Stomach smooth muscle (tissue), 2 donors: ENCODE measurements around the gene ZNF14.
"Not testable (repeated sequence)": the region's sequence is repeated elsewhere in the genome, so short reads cannot be mapped to it uniquely, and the experiment has no call there.

Source experiments
- H3K27ac ChIP-seq: one replicate; pipeline ENCODE4 v1.7.0; 2013; ENCODE audit warnings: mild to moderate bottlenecking, low read length, inconsistent platforms
- H3K27me3 ChIP-seq, 2 donors: one replicate each; pipeline ENCODE4 v1.7.0; 2013; ENCODE audit warnings: low read length in 2 of 2; ENCODE audit not compliant: insufficient read depth in 2 of 2, control insufficient read depth in 1 of 2
- H3K36me3 ChIP-seq, 2 donors: one replicate each; pipeline ENCODE4 v1.7.0; 2013; ENCODE audit warnings: low read length in 2 of 2; ENCODE audit not compliant: control insufficient read depth in 2 of 2, insufficient read depth in 2 of 2
- H3K4me1 ChIP-seq: one replicate; pipeline ENCODE4 v1.7.0; 2013; ENCODE audit warnings: low read length; ENCODE audit not compliant: control insufficient read depth, insufficient read depth
- H3K4me3 ChIP-seq, 2 donors: one replicate each; pipeline ENCODE4 v1.7.0; 2013; ENCODE audit warnings: low read length in 2 of 2
- H3K9ac ChIP-seq, 2 donors: one replicate each; pipeline ENCODE4 v1.7.0; 2013; ENCODE audit warnings: low read length in 2 of 2, mild to moderate bottlenecking in 1 of 2
- H3K9me3 ChIP-seq, 2 donors: one replicate each; pipeline ENCODE4 v1.7.0; 2013; ENCODE audit warnings: low read length in 2 of 2; ENCODE audit not compliant: control insufficient read depth in 2 of 2
- donor health status: healthy.
- donor health status: Pancreatic carcinoma.

Gene ZNF14

DNA sequence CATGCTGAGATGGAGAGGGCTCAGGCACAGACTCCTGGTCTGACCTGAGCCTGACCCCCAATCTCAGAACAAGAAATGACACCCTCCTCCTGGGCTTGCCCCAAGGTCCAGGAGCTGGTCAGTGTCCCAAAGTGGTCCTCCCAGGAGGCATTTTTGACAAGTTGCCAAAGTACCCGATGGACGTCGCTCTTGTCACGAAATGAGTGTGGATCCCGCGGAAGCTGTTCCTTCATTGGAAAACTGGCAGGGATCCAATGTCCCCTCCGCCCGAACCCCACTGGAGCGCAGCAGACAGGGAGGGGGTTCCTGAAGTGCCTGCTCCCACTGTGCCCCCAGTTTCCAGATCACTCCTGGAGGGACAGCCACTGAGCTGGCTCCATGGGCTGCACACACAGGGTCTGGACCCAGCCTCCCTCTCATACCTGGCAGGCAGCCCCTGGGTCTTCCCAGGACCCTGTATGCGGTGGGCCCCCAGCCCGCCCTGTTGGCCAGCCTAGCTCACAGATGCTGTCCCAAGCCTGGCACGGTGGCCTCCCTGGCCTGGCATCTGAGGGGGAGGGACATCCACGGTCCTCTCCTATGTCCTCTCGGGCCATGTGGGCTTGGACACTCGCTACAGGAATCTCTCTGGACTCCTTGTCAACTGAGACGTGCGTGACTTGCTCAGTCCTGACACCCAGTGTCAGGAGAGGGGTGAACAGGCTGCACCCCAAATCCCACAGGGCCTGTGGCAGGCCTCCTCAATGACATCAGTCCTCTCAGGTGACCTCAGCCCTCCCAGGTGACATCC is 12.8 kb upstream of the ZNF14 start:
- Histone ChIP-seq H3K4me3 (no peak overlapping the region), H3K9me3 (no peaks in the 10 kb centered on the region), H3K9ac (no peak overlapping the region), H3K4me1 (no peaks in the 10 kb centered on the region), H3K27me3 (peaks cover 2% of the 10 kb centered on the region in 2 donors), H3K36me3 (no peaks in the 10 kb centered on the region), H3K27ac (no peak overlapping the region)

DNA sequence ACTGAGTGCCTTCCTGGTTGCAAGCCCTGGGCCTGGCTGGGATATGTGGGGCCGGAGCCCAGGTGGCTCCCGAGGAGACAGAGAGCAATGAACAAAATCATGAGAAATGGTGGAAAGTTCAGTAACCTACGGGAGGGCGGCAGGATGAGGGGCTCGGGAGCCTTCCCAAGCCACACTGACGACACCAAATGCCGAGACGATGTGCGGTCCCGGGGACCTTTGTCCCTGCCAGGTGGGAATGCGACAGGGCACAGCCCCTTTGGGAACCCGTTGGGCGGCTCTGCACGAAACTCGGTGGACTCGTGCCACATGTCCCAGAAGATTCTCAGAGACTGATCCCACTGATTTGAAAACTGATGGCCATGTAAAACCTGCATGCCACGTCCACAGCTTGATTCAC is 11.7 kb upstream of the ZNF14 start:
- Histone ChIP-seq H3K9me3 (no peaks in the 10 kb centered on the region), H3K36me3 (no peaks in the 10 kb centered on the region), H3K27me3 (peaks cover 2% of the 10 kb centered on the region in 2 donors)

DNA sequence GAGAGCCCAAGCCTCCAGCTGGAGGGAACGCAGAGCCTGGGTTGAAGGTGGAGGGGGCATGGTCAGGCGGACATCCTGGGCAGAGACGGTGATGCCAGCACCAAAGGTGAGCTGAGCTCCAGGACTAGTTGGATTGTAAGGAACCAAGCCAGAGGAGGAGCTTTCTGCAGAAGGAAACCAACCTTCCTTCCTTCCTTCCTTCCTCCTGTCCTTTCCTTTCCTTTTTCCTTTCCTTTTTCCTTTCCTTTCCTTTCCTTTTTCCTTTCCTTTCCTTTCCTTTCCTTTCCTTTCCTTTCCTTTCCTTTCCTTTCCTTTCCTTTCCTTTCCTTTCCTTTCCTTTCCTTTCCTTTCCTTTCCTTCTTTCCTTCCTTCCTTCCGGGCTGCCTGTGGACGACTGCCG is 11.0 kb upstream of the ZNF14 start:
- not testable (repeated sequence) for H3K27ac ChIP-seq, H3K4me3 ChIP-seq, H3K27me3 ChIP-seq, H3K9ac ChIP-seq, H3K9me3 ChIP-seq, H3K4me1 ChIP-seq, H3K36me3 ChIP-seq

More for the DNA sequence above, 11.7 kb upstream of the ZNF14 start:
- Histone ChIP-seq H3K4me3 (no peak overlapping the region), H3K4me1 (no peaks in the 10 kb centered on the region), H3K27ac (no peak overlapping the region), H3K9ac (no peak overlapping the region)

DNA sequence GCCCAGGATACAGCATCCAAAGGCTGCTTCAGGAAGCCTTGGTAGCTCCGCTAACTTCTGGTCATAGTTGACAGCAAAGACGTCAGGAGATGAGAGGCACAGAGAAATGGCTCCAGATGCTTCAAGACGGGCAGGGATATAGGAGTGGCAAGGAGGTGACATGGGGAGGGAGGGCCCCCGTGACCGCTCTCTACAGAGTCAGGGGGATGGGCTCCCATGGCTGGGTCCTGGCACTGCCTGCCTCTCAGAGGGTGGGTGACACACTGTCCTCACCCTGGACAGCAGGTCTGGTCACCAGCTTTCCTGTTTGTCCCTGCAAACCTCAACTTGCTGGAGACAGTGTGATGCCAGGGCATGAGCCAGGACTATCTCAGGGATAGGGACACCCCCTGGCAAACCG is 10.3 kb upstream of the ZNF14 start:
- Histone ChIP-seq H3K27ac (no peak overlapping the region), H3K4me3 (no peak overlapping the region), H3K9ac (no peak overlapping the region), H3K4me1 (no peaks in the 10 kb centered on the region), H3K27me3 (peaks cover 2% of the 10 kb centered on the region in 2 donors), H3K36me3 (no peaks in the 10 kb centered on the region), H3K9me3 (no peaks in the 10 kb centered on the region)

DNA sequence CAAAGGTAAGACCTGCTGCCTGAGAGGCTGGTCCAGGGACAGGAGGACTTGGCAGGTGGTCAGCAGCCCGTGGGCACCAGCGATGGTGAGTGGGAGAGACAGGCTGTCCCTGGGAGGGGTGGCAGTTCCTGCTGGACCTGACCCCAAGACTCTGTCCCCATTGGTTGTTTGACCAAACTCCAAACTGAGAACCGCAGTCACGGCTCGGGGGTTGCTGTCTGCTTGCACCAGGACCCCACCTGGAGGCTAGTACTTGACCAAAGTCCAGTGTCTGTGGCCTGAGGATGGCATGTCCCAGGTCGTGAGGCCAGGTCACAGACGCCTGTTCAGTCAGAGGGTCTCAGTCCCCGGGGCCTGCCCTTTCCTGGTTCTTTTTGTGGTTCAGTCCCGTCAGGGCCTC is 9.9 kb upstream of the ZNF14 start:
- H3K9me3 ChIP-seq: no peaks in the 10 kb centered on the region
- H3K36me3 ChIP-seq: no peaks in the 10 kb centered on the region
- H3K27me3 ChIP-seq: peaks cover 0 to 2% of the 10 kb centered on the region in 2 donors
- no peak overlapping the region for H3K9ac ChIP-seq
- no peaks in the 10 kb centered on the region for H3K4me1 ChIP-seq
- H3K4me3 ChIP-seq: no peak overlapping the region
- no peak overlapping the region for H3K27ac ChIP-seq

DNA sequence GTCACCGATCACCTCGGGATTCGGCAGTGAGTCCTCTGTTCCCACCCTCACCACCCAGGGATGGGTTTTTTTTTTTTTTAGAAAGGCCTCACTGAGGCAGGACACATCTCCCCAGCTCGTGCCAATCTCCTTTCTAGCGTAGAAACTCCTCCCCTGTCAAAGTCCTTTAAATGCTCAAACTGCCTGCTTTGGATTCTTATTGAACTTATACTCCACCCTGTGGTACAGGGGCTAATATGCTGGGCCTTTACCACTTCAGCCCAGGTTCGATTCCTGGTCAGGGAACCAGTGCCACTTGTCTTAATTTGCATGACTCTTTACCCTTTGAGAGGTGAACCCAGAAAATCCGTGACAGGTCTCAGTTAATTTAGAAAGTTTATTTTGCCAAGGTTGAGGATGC is 8.3 kb upstream of the ZNF14 start:
- no peaks in the 10 kb centered on the region for H3K4me1 ChIP-seq
- peaks cover 0 to 2% of the 10 kb centered on the region in 2 donors for H3K27me3 ChIP-seq
- H3K9ac ChIP-seq: no peak overlapping the region
- no peaks in the 10 kb centered on the region for H3K36me3 ChIP-seq
- no peak overlapping the region for H3K27ac ChIP-seq
- no peak overlapping the region for H3K4me3 ChIP-seq
- H3K9me3 ChIP-seq: no peaks in the 10 kb centered on the region

DNA sequence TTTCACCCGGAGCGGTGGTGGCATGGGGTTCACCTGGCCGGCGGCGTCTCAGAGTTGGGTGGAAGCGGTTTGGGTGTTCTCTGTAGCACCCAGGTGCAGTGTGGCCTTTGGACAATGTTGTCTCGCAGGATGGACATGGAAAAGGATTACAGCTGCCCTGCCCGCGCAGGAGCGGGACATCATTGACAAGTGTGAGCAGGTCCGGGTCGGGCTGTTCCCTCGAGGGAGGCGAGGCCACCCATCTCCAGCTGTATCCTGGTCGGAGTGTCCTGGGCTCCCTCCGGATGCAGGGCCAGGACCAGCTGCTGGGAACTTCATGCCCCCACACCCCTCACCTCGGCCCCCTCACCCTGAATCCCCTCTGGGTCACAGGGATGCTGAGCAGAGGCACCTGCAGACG is 7.8 kb upstream of the ZNF14 start:
- H3K4me1 ChIP-seq: no peaks in the 10 kb centered on the region
- H3K36me3 ChIP-seq: no peaks in the 10 kb centered on the region
- no peak overlapping the region for H3K27ac ChIP-seq
- no peaks in the 10 kb centered on the region for H3K9me3 ChIP-seq
- H3K9ac ChIP-seq: no peak overlapping the region
- peaks cover 0 to 2% of the 10 kb centered on the region in 2 donors for H3K27me3 ChIP-seq
- H3K4me3 ChIP-seq: no peak overlapping the region

DNA sequence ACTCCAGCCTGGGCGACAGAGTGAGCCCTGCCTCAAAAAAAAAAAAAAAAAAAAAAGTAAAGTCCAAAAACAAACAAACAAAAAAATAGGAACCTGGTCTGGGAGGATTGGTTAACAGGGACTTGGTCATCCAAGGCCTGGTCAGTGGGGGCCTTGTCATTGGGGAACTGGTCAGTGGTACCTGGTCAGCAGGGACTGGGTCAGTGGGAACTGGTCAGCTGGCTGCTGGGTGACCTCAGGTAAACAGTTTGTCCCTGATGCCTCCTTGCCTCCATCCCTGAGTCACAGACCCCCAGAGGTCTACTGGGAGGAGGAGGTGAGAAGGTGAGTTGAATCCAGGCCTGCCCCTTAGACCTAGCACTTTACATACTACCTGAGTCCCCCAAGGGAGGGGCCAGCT is 5.7 kb upstream of the ZNF14 start:
- Histone ChIP-seq H3K36me3 (no peaks in the 10 kb centered on the region), H3K4me3 (no peak overlapping the region)

DNA sequence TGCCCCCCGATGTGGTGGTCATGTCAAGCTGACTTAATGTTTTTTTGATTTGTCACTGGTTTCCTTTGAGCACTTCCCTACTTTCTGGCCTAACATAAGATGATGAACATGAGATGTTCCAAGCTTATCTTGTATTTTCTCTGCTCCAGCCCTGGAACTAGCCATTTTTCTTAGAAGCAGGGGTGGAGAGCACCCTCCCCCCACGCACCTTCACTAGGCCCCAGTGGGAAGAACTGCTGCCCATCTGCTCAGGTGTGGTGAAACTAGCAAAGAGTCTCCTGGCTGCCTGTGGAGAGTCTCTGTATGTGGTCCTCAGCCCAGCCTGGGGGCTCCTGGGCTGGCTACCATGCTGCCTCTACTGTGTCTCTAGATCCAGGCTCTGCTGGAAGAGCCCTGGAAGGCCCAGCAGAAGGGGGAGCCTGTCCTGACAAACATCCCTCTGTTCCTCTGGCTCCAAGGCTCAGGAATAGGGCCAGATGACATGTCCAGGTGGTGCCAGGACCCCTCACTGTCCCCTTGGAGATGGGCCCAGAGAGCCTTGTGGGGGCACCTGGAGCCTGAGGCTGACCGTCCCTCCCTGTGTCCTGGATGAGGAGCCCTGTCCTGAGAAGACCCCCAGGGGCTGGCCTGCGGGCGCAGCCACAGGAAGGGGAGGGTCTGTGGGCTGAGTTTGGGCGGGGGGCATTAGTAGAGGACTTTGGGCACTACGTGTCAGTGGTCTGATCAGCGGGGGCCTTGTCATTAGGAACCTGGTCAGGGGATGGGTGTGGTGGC is 4.8 kb upstream of the ZNF14 start:
- H3K9me3 ChIP-seq: no peaks in the 10 kb centered on the region
- no peak overlapping the region for H3K27ac ChIP-seq
- no peak overlapping the region for H3K4me3 ChIP-seq
- H3K36me3 ChIP-seq: no peaks in the 10 kb centered on the region
- peaks cover 0 to 2% of the 10 kb centered on the region in 2 donors for H3K27me3 ChIP-seq
- H3K4me1 ChIP-seq: no peaks in the 10 kb centered on the region
- H3K9ac ChIP-seq: no peak overlapping the region

More for the DNA sequence above, 5.7 kb upstream of the ZNF14 start:
- Histone ChIP-seq H3K27me3 (peaks cover 0 to 2% of the 10 kb centered on the region in 2 donors), H3K27ac (no peak overlapping the region), H3K9me3 (no peaks in the 10 kb centered on the region), H3K9ac (no peak overlapping the region), H3K4me1 (no peaks in the 10 kb centered on the region)

DNA sequence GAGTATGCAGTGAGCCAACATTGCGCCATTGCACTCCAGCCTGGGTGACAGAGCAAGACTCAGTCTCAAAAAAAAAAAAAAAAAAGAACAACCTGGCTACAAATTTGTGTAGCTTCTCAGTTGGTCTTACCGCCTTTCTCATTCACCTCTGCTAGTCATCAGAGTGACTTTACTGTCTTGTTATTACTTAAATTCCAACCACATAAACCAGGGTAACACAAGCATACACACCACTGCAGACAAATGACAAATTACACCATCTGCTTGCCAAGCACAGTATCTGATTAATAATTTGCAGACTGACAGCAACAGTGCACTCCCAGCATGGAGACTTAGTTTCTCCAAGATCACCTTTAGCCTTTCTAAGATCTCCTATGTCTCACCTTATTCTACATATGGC is 11.0 kb downstream of the ZNF14 start:
- Histone ChIP-seq H3K9ac (no peak overlapping the region), H3K4me3 (no peak overlapping the region), H3K9me3 (peaks cover 20 to 44% of the 10 kb centered on the region in 2 donors), H3K27me3 (no peaks in the 10 kb centered on the region), H3K27ac (no peak overlapping the region), H3K4me1 (no peaks in the 10 kb centered on the region), H3K36me3 (peaks cover 10 to 11% of the 10 kb centered on the region in 2 donors)

DNA sequence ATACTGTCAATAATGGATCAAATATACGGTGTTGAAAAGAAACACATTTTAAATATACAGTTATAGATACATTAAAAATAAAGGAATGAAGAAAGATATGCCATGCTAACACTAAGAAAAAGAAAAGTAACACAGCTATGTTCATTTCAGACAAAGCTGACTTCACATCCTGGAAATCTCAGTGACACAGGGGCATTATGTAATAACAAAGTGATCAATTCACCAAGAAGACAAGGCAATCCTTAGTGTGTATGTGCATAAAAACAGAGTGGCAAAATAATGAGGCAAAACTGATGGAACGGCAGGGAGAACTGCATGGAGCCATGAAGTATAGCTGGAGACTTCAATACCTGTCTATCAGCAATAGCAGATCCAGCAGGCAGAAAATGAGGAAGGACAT is 13.1 kb downstream of the ZNF14 start:
- no peak overlapping the region for H3K27ac ChIP-seq
- no peaks in the 10 kb centered on the region for H3K27me3 ChIP-seq
- H3K9ac ChIP-seq: no peak overlapping the region
- H3K4me1 ChIP-seq: no peaks in the 10 kb centered on the region
- H3K9me3 ChIP-seq: peaks cover 35 to 65% of the 10 kb centered on the region in 2 donors
- peaks cover 10 to 15% of the 10 kb centered on the region in 2 donors for H3K36me3 ChIP-seq
- H3K4me3 ChIP-seq: peak overlapping the region in 1 of 2 donors; percentile 11
